ENCODE data around the gene MTMR11. TPM values are rescaled to one million over a fixed set of nuclear protein-coding genes. Genes with fewer than 3 reads are reported as not detected.
A peak's percentile ranks its signal among the peaks of the same experiment; 100 is the strongest.

MTMR11 gene
- total and polyA plus RNA-seq, 2 experiments from 2014 or later: 2.4 to 3.6 TPM

GRCh38 chr1:149925345-149925744, 11.3 kb downstream of the MTMR11 start:
- H3K27me3 ChIP-seq (ENCODE audit: insufficient read depth): no peaks in the 10 kb centered on the region
- no peaks in the 10 kb centered on the region for H3K9me3 Mint-ChIP-seq
- H3K4me1 Mint-ChIP-seq: peaks cover 16% of the 10 kb centered on the region
- no peak overlapping the region for H3K27ac ChIP-seq (ENCODE audit: low read depth)
- H3F3A ChIP-seq (replicated peaks; ENCODE audit: low read depth): peaks cover 21% of the 10 kb centered on the region
- peaks cover 53% of the 10 kb centered on the region for H3K36me3 Mint-ChIP-seq (ENCODE audit: low read depth)
- no peak overlapping the region for H3K27ac Mint-ChIP-seq
- H3K27me3 Mint-ChIP-seq (ENCODE audit: insufficient read depth, low read depth, poor library complexity): peaks cover 8% of the 10 kb centered on the region
- ATAC-seq: no peak
- DNase-seq (ENCODE audit: low spot score): no peak
- no peak overlapping the region for H3K4me2 ChIP-seq
- H3K9me2 ChIP-seq (ENCODE audit: insufficient read depth): no peaks in the 10 kb centered on the region
- no peak overlapping the region for H2AFZ ChIP-seq
- TF ChIP-seq ETS1 (IDR thresholded peaks at IDR 0.05): no peak
- peaks cover 12% of the 10 kb centered on the region for H4K20me1 ChIP-seq (replicated peaks; ENCODE audit: insufficient read depth)
- peaks cover 32% of the 10 kb centered on the region for H3K79me2 ChIP-seq (replicated peaks; ENCODE audit: insufficient read depth)
- H3K4me1 ChIP-seq (ENCODE audit: insufficient read depth): peaks cover 20% of the 10 kb centered on the region
- H3K36me3 ChIP-seq (ENCODE audit: insufficient read depth): peaks cover 40% of the 10 kb centered on the region
- peak overlapping the region; percentile 51 for H3K4me3 Mint-ChIP-seq
- no peak overlapping the region for H3K4me3 ChIP-seq

- H3K27me3 Mint-ChIP-seq (ENCODE audit: insufficient read depth, low read depth, poor library complexity): peaks cover 11% of the 10 kb centered on the region
- peaks cover 23% of the 10 kb centered on the region for H3F3A ChIP-seq (replicated peaks; ENCODE audit: low read depth)
- ATAC-seq: no peak
Measured at GRCh38 chr1:149923626-149924025, 13.1 kb downstream of the MTMR11 start.

More at GRCh38 chr1:149923626-149924025, 13.1 kb downstream of the MTMR11 start:
- Histone ChIP-seq H3K9me2 (ENCODE audit: insufficient read depth) (no peaks in the 10 kb centered on the region), H3K36me3 (ENCODE audit: insufficient read depth) (peaks cover 40% of the 10 kb centered on the region), H3K79me2 (replicated peaks; ENCODE audit: insufficient read depth) (peaks cover 32% of the 10 kb centered on the region), H3K4me1 (ENCODE audit: insufficient read depth) (peaks cover 15% of the 10 kb centered on the region), H3K4me2 (no peak overlapping the region), H2AFZ (no peak overlapping the region), H3K27me3 (ENCODE audit: insufficient read depth) (no peaks in the 10 kb centered on the region), H3K27ac (ENCODE audit: low read depth) (no peak overlapping the region), H3K4me3 (no peak overlapping the region), H4K20me1 (replicated peaks; ENCODE audit: insufficient read depth) (peaks cover 12% of the 10 kb centered on the region)
- H3K4me1 Mint-ChIP-seq: peaks cover 19% of the 10 kb centered on the region
- H3K27ac Mint-ChIP-seq: no peak overlapping the region
- no peaks in the 10 kb centered on the region for H3K9me3 Mint-ChIP-seq
- H3K36me3 Mint-ChIP-seq (ENCODE audit: low read depth): peaks cover 53% of the 10 kb centered on the region
- no peak for DNase-seq (ENCODE audit: low spot score)
- H3K4me3 Mint-ChIP-seq: no peak overlapping the region
- TF ChIP-seq JUNB (IDR thresholded peaks at IDR 0.05; ENCODE audit: unreplicated experiment) (no peak), REST (IDR thresholded peaks at IDR 0.05; ENCODE audit: unreplicated experiment) (no peak), ETS1 (IDR thresholded peaks at IDR 0.05) (no peak)

All from GM23338 (cell line).